Hematopoietic multipotent progenitor cell treated with erythropoietin and hydrocortisone succinate and interleukin-3 and kit ligand, for 15 days (in vitro differentiated cells): ENCODE data around the gene INKA2.

Source experiments
- DNase-seq: peaks from one replicate; pipeline ENCODE4 v3.0.0-alpha.2; 2015; ENCODE audit warnings: low spot score

INKA2 gene

DNA sequence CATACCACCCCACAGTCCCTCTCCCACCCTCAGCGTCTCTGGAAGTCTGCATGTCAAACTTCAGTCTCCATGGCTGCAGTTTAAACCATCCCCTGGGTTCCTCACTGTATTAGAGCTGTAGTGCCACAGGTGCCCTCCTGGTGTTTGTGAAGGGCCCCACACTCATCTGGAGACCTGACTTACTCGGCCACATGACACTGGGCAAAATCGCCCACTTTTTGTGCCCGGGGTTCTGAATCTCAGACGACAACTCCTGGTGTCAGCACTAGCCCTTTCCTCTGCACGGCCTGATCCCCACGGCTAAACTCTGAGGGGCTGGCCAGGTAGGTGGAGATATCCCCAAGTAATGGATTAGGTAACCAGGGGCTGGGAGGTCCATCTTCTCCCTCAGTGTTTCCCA lies 6.5 kb downstream of the INKA2 start:
- no peak for DNase-seq

GRCh38 chr1:111731956-111732355 lies 7.2 kb downstream of the INKA2 start:
- no peak for DNase-seq

GRCh38 chr1:111730706-111731105 lies 8.5 kb downstream of the INKA2 start:
- no peak for DNase-seq

GRCh38 chr1:111729946-111730681 lies 9.1 kb downstream of the INKA2 start:
- DNase-seq: no peak

DNA sequence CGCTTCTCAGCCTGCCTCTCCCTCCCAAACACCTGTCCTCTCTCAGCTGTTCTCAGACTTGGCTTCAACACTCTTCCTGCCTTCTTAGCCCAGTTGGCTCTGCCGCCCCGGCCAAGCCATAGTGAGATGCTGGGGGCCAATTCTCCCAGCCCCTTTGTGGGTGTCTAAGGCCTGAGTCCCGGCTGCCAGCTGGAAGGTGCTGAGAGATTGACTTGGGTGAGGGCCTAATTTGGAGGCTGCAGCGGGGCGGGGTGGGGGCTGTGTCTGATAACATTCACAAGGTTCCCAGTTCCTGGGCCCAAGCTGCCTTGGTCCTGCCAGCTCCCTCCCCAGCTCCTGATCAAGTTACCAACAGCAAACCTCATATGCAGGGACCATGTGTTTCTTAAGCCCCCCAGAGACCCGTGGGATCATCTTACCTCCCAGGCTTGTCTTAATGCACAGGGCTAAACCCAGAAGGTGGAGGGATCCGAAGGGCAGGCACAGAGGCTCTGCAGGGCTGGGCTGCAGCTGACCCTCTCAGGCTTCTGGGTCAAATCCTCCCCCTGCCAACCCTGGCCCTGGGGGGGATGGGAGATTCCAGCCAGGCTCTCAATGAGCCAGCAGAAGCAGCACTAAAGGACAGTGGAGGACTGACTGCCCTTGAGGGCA lies 9.8 kb downstream of the INKA2 start:
- no peak for DNase-seq

- no peak for DNase-seq
Observed at GRCh38 chr1:111727056-111727455, 12.1 kb downstream of the INKA2 start.

- DNase-seq: no peak
Observed at GRCh38 chr1:111725192-111725591, 14.0 kb downstream of the INKA2 start.

DNA sequence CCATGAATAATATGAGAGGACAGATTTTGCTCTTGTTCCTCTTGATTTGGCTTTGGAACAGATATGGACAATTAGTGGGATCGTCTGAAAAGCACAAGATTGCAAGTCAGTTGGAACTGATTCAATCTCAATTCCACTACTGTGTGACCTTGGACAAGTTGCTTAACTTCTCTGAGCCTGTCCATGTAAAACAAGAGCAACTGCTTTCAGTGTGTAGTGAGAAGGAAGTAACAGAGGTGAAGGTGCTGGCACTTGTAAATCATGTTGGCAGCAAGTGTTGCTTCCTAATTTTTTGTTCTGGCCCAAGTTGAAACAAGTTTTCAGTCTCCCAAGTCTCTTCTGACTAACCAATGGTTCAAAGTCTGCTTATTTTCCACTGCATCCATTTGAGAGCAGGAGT lies 15.3 kb downstream of the INKA2 start:
- DNase-seq: no peak

GRCh38 chr1:111723091-111723806 lies 15.9 kb downstream of the INKA2 start:
- no peak for DNase-seq

DNA sequence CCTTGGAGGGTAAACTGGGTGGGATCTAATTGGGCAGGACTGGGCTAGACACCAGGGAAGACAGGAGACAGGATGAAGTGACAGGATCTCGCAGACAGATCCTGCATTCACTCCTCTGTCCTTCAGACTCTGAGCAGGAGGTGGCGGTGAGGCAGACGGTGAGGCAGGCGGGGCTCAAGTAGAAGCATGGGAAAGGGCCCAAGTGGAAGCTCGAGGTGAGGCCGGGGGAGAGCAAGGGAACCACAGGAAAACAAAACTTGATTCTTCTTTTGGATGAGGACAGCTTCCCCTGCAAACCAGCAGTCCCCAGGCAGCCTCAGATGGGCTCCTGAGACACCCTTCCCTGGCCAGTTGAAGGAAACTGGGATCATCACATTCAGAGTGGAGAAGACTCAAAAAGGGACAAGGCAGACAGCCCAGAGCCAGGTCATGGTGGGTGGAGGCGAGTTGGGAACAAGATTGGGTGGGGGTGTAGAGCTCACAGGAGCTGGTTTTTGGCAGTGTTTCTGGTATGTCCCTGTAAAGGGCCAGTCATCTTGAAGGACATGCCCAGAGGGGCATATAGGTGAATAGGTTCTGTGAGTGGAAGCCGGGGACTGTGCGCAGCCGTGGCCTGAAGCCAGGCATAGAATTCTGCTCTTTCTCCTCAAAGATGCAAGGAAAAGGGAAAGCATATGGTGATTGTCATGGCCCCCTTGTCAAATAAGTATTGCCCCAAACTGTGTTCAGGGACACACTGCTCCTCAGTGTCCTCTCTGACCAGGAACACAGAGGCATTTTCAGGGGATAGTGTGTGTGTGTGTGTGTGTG lies 18.0 kb downstream of the INKA2 start:
- no peak for DNase-seq

GRCh38 chr1:111720274-111720976 lies 18.8 kb downstream of the INKA2 start:
- DNase-seq: no peak

- no peak for DNase-seq
Observed at GRCh38 chr1:111719674-111720132, 19.5 kb downstream of the INKA2 start.

DNA sequence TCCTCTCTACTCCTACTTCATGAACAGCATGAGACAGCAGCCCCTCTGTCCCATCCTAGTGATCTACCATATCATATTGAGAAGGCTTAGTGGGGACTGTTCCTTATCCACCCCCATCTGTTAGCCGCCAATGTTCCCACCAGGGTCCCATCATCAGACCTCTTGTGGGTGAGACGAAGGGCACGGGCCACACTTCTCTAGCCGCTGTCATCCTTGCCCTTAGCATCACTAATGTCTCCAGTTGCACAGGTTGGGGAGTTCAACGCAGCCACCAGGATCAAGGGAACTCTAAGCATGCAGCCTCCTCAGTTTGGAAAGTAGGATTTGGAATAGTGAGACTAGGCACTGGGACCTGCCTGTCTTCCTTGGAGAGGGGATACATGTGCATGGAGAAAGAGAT lies 20.1 kb downstream of the INKA2 start:
- no peak for DNase-seq

- no peak for DNase-seq
Observed at GRCh38 chr1:111717450-111717849, 21.7 kb downstream of the INKA2 start.

- no peak for DNase-seq
Observed at GRCh38 chr1:111716333-111716732, 22.9 kb downstream of the INKA2 start.

GRCh38 chr1:111709986-111710385 lies 29.2 kb downstream of the INKA2 start:
- no peak for DNase-seq

- no peak for DNase-seq
Observed at GRCh38 chr1:111707906-111708305, 31.3 kb downstream of the INKA2 start.

- DNase-seq: no peak
Observed at GRCh38 chr1:111706921-111707320, 32.3 kb downstream of the INKA2 start.

DNA sequence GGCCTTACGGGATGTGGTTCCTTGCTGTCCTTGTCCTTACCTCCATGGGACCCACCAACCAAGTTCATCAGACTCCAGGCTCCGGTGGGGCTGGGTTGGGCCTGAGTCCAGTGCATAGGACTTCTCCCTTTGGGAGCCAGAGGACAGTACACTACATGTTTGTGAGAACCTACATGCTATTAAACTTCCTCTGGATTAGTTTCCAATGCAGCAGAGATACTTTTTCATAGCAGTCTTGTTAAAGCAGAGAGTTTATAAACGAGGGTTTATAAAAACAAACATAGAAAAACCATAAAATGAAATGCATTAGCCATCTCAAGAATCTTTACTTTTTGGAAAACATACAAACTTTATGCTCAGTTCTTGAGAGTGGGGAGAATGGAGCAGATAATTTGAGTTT lies 33.4 kb downstream of the INKA2 start:
- no peak for DNase-seq

DNA sequence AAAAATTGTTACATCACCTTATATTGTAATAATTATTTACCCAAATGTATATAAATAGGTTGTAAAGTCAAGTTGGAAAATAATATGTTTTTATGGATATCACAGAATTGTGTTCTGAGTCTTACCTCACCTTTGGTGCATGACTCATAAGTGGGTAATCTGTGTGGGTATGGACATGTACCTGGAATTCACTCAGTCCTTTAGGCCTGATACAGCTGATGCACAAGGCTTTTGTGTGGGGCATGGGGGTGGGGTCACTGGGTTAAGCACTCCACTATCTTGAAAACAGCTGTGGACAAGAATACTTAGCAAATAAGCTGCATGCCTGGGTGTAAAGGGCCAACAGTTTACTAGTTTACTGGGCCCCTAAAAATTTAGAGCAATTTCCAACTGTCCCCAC lies 34.4 kb downstream of the INKA2 start:
- no peak for DNase-seq

DNA sequence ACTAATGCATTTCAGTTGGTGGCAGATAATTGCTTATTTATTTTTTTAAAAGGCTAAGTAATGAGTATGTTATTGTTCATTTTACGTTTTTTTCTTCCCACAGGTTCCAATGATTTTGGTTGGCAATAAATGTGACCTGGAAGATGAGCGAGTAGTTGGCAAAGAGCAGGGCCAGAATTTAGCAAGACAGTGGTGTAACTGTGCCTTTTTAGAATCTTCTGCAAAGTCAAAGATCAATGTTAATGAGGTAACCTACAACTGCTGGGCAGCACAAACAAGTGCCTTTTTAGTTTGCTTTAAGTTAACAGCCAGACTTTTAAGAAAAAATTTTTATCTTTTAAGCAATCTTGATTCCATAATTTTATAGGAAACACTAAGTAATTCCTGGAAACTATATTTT lies 35.0 kb downstream of the INKA2 start:
- DNase-seq: no peak
